GM21381 (cell line): ENCODE measurements around the gene EPB41.
"Not testable (repeated sequence)": the region's sequence is repeated elsewhere in the genome, so short reads cannot be mapped to it uniquely, and the experiment has no call there.

Source experiments
- ATAC-seq: cut with Tn5 transposase; IDR thresholded peaks from one replicate; pipeline ENCODE4 v1.9.1; 2021; ENCODE audit warnings: mild to moderate bottlenecking, moderate library complexity; ENCODE audit not compliant: unreplicated experiment

The EPB41 gene

GRCh38 chr1:29094433-29094832 lies 180.1 kb downstream of the EPB41 start:
- no peak for ATAC-seq

- ATAC-seq = no peak
These were observed 180.6 kb downstream of the EPB41 start for GRCh38 chr1:29094954-29095353.

DNA sequence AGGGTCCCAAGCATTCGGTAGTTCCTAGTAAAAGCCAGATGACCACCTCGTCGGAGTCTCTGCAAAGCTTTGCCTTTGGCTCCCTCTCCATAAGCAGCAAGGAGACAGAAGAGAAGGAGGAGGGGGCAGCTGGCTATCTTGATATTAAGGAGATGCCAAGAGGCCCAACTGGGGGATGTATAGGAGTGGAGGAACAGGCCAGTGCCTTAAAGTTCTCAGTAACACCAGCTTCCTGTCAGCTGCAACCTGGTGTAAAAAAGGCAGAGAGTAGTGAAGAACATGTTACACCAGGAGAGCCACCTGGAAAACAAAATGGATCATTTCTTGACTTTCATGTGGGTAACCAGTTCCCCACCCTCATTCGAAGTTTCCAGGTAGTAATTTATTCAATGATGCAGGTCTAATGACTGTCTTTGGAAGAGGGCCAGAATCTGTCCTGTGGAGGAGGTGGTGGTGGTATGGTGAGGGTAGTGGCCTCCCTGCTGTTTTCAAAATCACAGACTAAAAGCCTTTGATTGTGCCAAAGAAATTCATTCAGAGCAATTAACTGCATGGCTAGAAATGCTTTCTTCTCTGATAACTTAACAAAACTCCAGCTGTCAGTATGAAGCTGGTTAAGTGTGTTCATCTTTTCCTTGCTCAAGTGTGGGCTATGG lies 182.0 kb downstream of the EPB41 start:
- no peak for ATAC-seq

- ATAC-seq = no peak
These were observed 184.9 kb downstream of the EPB41 start for GRCh38 chr1:29099286-29099685.

- no peak for ATAC-seq
These were observed 186.1 kb downstream of the EPB41 start for GRCh38 chr1:29100487-29100886.

- ATAC-seq = no peak
These were observed 191.5 kb downstream of the EPB41 start for GRCh38 chr1:29105822-29106221.

DNA sequence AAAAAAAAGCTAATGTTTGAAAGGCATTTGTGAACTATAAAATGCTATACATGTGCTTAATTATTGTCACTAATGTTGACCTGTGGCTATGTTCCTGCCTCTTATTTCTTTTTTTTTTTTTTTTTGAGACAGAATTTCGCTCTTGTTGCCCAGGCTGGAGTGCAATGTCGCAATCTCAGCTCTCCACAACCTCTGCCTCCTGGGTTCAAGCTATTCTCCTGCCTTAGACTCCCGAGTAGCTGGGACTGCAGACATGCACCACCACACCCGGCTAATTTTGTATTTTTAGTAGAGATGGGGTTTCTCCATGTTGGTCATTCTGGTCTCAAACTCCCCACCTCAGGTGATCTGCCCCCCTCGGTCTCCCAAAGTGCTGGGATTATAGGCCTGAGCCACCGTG lies 193.7 kb downstream of the EPB41 start:
- ATAC-seq = not testable (repeated sequence)

GRCh38 chr1:29112705-29113412 lies 198.5 kb downstream of the EPB41 start:
- ATAC-seq = no peak

- no peak for ATAC-seq
These were observed 199.2 kb downstream of the EPB41 start for GRCh38 chr1:29113413-29114117.

GRCh38 chr1:29114654-29115053 lies 200.3 kb downstream of the EPB41 start:
- no peak for ATAC-seq

- ATAC-seq = no peak
These were observed 203.0 kb downstream of the EPB41 start for GRCh38 chr1:29117381-29117780.

DNA sequence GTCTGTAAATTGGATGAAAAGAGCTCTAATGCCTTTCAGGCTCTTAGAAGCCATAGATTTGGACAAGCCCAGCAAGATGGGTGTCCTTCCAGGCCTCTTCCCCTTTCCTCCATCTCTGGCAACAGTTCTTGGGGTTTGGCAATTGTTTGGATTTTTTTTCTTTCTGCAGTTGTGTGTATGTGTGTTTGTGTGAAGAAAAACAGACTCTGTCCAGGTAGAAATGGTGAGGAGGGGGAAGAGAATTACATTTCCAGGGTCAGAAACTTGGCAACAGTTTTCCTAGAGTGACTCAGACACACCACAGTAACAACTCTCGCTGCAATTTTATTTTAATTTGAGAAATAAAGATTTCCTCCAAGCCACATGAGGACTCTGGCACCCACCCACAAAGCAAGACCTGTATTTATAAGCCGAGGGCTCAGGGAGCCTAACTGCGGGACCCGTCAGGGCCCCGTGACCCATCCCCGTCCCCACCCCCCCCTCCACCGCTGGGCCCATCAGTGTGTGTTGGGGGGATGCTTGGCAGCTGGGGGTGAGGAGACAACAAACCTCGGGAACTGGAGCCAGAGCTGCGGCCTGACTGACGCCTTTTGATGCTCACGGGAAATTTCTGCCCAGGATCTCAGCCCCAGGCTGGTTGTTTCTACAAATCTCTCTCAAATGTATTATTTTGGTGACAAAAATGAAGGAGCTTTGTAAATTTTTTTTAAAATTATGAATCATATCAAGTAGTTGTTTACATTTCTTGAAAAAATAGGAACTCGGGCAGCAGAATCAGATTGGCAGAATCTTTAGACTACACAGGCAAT lies 205.0 kb downstream of the EPB41 start:
- ATAC-seq = no peak

DNA sequence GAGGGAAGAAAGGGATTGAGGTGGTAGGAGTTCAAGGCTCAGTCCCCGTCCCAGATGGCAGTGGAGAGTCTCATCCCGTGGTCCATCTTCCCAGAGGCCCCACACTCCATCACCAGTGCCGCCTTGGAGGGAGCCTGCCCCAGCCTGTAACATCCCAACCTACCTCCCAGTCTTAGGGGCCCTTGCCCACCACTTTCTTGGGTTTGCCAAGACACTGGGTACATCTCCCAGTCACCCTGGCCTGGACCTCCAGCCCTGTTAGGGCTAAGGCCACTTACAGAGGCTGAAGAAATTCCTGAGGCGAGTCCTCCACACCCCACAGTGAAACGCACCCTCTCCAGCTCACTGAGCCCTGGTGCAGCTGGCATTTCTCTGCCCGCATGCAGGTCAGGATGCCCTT lies 206.0 kb downstream of the EPB41 start:
- no peak for ATAC-seq

DNA sequence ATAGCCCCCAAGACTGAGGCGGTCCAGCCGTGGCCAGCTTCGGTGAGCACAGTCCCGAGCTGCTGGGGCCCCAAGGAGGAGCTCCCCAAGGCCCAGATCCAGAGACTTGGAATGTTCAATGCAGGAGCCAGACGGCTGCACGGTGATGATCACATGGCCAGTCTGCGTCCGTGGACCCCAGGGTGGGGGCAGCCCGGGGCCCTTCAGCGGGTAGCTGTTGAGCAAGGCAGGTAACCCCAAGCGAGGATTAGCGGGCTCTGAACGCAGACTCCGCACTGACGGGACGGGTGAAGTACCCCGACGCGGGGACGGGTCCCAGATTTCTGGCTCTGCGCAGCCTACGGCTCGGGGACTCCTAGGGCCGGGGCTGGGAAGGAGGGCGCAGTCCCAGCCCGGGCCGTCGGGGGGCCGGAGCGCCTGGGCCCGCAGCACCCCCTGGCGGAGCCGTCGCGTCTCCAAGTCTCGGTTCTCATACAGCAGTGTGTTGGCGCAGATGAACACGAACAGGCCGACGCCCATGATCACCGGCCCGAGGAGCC lies 206.6 kb downstream of the EPB41 start:
- ATAC-seq = no peak

- no peak for ATAC-seq
These were observed 207.2 kb downstream of the EPB41 start for GRCh38 chr1:29121516-29121935.

DNA sequence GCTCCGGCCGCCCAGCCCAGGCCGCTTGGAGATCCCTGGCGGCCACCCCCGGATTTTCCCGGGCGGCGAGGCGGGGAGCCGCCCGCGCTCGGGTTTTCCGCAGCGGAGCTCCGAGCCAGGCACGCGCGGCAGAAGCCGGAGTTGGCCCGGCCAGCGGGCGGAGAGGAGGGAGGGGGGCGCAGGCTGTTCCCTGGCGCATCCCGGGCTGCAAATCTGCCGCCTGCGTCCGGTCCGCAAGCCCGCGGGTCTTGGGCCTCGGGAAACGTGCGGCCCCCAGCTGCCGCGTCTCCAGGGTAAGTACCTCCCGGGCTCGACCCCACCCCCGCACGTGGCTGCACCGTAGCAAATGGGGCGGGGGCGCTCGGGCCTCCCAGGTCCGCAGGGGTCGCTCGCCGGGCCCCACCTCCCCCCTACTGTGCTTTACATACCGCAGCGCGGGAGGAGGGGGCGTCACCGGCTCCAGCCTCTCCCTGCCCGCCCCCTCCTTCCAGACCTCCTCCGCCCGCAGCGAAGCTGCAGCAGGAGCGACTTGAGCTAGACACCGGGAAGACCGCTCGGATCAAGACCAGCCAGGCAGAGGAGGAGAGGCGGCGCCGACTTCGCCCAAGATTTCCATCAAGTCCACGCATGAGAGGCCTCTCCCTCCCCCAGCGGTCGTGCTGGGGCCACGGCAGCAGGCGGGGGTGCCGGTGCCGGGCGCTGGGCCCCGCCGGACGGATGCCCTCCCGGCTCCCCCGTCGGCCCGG lies 207.7 kb downstream of the EPB41 start:
- ATAC-seq = no peak

GRCh38 chr1:29122682-29123052 lies 208.3 kb downstream of the EPB41 start:
- no peak for ATAC-seq

DNA sequence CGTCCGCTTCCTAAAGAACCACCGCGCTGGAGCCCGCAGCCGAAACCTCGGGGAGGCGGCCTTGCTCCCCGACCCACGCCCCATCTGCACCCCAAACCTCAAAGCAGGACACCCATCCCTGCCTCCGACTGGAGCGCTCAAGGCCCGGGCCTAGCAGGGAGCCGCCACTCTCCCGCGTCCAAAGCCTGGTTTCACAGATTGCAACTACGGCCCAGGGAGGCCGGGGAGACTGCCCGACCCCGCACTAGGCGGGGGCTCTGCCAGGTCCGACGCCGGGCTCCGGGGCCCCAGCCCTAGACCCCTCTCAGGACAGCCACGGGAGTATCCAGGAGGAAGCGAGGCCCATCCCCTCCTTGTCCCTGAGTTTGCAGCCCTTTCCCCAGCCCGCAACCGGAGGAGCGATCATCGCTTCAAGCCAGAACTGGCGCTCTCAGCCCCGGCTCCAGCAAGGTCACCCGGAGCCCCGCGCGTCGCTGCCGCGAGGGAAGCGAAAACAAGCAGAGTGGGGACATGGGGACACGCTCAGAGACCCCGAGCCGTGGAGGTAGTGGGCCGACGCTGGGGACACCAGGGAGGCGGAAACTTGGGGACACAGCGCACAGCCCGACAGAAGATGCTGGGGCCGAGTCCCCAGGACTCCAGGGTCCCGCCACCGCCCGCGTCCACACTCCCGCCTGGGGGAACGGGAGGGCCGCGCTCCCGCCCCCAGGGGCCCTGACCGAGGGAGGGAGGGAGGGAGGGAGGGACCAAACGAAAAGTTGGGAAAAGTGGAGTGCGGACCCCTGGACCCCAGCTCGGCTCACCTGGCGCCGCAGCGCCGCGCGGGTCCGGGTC lies 208.9 kb downstream of the EPB41 start:
- no peak for ATAC-seq

DNA sequence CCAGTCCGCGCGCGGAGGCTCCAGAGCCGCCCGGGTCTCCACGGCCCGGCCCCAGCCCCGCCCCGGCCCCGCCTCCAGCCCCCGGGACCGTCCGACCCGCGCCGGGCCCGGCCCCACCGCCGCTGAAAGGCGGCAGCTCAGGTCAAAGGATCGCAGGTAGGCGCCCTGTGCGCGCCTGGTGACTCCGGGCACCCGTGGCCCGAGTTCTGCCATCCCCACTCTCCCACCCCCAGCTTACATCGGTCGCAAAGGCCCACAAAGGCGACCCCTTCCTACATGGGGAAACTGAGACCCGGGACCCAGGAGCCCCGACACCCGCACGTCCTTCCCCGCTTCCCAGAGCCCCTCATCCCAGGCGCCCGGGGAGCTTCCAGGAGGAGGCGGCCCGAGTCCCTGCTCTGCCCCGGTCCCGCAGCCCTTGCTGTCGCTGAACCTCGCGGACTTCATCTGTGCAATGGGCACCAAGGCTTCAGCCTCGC lies 209.6 kb downstream of the EPB41 start, which contains the start of gene TMEM200B:
TSS of gene TMEM200B (minus strand) at position 17 of the 479 bp plus-strand sequence. CDS start 2,075 bp downstream, outside the sequence.
- ATAC-seq = no peak
